Spleen (tissue), 11 donors: Measurements from ENCODE around the gene TRPT1. TPM values are rescaled to one million over a fixed set of nuclear protein-coding genes. Genes with fewer than 3 reads are reported as not detected.

Source experiments
- DNase-seq: peaks from one replicate; pipeline ENCODE4 v3.0.0-alpha.2; 2020
- H3K27ac ChIP-seq, 8 donors: fragments of 200-600 bp; sonication (generic) in 7 of 8; 1 replicate in 4 of 8; 2 replicates in 4 of 8; pipeline versions ENCODE4 v1.5.0 to v1.8.0; 2016 to 2021; ENCODE audit warnings: inconsistent platforms in 4 of 8, mild to moderate bottlenecking in 4 of 8, moderate library complexity in 1 of 8
- H3K27me3 ChIP-seq, 7 donors: fragments of 200-600 bp; sonication (generic) in 6 of 7; replicated peaks in 1 of 7; 1 replicate in 4 of 7; 2 replicates in 3 of 7; pipeline versions ENCODE4 v1.5.0 to v1.8.0; 2016 to 2021; ENCODE audit warnings: inconsistent platforms in 3 of 7, mild to moderate bottlenecking in 1 of 7
- H3K36me3 ChIP-seq, 6 donors: fragments of 200-600 bp; sonication (generic) in 5 of 6; 1 replicate in 4 of 6; 2 replicates in 2 of 6; pipeline versions ENCODE4 v1.5.0 to v1.8.0; 2016 to 2021; ENCODE audit warnings: inconsistent platforms in 2 of 6
- H3K4me1 ChIP-seq, 6 donors: fragments of 200-600 bp; sonication (generic) in 5 of 6; 1 replicate in 3 of 6; 2 replicates in 3 of 6; pipeline versions ENCODE4 v1.5.0 to v1.8.0; 2016 to 2021; ENCODE audit warnings: inconsistent platforms in 3 of 6
- H3K4me3 ChIP-seq, 8 donors: fragments of 200-600 bp; sonication (generic) in 7 of 8; 1 replicate in 4 of 8; 2 replicates in 4 of 8; pipeline versions ENCODE4 v1.5.0 to v1.8.0; 2016 to 2021; ENCODE audit warnings: inconsistent platforms in 4 of 8, mild to moderate bottlenecking in 4 of 8, moderate library complexity in 2 of 8
- H3K9me3 ChIP-seq, 8 donors: fragments of 200-600 bp; sonication (generic) in 7 of 8; 1 replicate in 4 of 8; 2 replicates in 4 of 8; pipeline versions ENCODE4 v1.5.0 to v1.8.0; 2016 to 2021; ENCODE audit warnings: inconsistent platforms in 4 of 8
- POLR2A ChIP-seq, 3 donors: fragments of 450-650 bp; IDR thresholded peaks; one replicate each; pipeline ENCODE4 v1.5.1; 2017; ENCODE audit warnings: antibody characterized with exemption in 3 of 3, mild to moderate bottlenecking in 1 of 3
- POLR2AphosphoS5 ChIP-seq, 3 donors: sonication (generic); formaldehyde crosslinking; IDR thresholded peaks; one replicate each; pipeline ENCODE4 v1.5.1; 2017; ENCODE audit warnings: antibody characterized with exemption in 3 of 3
- WGBS, 5 donors: extraction: QIAGEN DNeasy Blood & Tissue Kit in 3 of 5; methylation state at CpG; one replicate each; pipeline versions ENCODE4 v1.1.5 to v1.1.7; 2013 to 2018; 5-methylcytosine and 5-hydroxymethylcytosine counted together
- intact Hi-C: fragments of 100-400 bp; cut with DNase I; formaldehyde crosslinking; loops from one replicate; pipeline ENCODE4 v1.15.0; 2023; ENCODE audit warnings: low total_unique reads
- polyA plus RNA-seq, 3 donors: library from polyadenylated mRNA; stranded (reverse); fragments of 200-250 nt; gene quantifications; one replicate each; pipeline ENCODE4 v1.2.1, GENCODE V29; 2013
- total RNA-seq, 7 donors: library from RNA; depleted of rRNA in 3 of 7; stranded (reverse); fragments of >200 nt in 3 of 7; fragmentation: NEBNext Ultra II Directional in 4 of 7; extraction: Animal tissue kit (Norgen Biotek cat#: 25700) in 4 of 7; gene quantifications; one replicate each; pipeline versions ENCODE4 v1.1.0 to v1.2.1, GENCODE V29; 2016 to 2021
- TF ChIP-seq, protein P1 (sequence below), 11 experiments: fragments of 200-600 bp in 7 of 11; fragments of 450-650 bp in 4 of 11; sonication (generic) in 4 of 11; IDR thresholded peaks in 8 of 11; conservative IDR thresholded peaks in 3 of 11; 1 replicate in 7 of 11; 2 replicates in 4 of 11; pipeline versions ENCODE4 v1.4.0 to v1.8.0; 2016 to 2021; ENCODE audit warnings: antibody characterized with exemption in 11 of 11, inconsistent platforms in 4 of 11, mild to moderate bottlenecking in 1 of 11
- donor health status: healthy with polysubstance abuse.
- donor health status: DM: no; HTN: no; CAD: no; lungs with moderate emphysema.
- donor health status: DM: no; HTN: no; CAD: no.
- donor health status: Bipolar disorder and iron deficiency.
- donor health status: healthy.
- donor health status: DM: no; HTN: no; CAD: no.
- donor health status: DM: yes; HTN: yes; CAD: no.

TRPT1 gene
- total and polyA plus RNA-seq, 10 donors, result 34.2 to 74.0 (median 46.4) TPM

DNA sequence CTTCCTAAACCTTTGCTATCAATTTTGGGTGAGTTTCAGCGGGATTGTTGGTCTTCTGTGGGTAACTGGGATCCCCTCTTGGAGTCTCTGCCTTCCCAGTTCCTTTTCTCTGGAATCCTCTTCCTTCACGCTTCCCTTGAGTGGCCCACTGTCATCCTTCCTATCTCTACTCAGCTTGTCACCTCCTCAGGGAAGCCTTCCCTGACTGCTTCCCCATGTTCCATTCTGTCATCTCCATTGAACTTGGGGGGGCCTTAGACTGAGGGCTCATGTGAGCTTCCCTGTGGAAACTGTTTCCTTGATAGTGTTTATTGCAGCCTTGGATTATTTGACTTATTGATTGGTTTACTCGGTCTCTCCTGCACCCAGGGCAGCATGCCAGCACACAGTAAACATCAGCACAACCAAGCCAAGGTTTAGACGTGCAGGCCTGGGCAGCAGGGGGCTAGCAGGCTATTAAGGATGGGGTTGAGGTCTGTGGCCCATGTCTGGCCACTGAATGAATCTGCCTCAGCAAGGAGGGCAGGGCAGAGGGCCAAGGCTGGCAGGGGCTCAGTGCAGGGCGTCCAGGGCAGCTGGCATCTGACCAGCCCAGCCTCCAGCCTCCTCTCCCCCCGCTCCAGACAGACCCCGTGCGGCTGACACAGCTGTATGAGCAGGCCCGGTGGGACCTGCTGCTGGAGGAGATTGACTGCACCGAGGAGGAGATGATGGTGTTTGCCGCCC is 7.2 kb downstream of the TRPT1 start:
- WGBS, 5 donors, result 86 to 95% (median 92%) methylated on average over 5 to 11 of the region's 11 CpGs

DNA sequence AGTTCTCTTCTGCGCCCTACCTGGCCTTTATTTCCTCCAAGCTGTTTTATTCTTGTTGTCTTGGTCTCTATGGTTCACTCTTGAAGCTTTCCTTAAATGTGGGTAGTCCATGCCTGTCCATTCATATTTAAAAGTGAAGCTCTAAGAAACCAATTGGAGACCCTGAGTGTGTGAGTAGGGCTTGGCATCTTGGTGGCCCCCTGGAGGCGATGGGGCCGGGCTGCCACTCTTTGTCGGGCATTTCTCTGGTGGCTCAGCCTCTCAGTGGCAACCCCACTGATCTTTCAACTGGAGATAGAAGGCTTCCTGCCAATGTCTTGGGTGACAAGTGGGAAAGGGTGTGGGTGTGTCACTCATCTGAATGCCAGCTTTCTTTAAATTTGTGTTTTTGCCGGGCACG is 9.1 kb downstream of the TRPT1 start:
- no peaks in the 10 kb centered on the region for H3K27me3 ChIP-seq
- H3K4me3 ChIP-seq, result no peak overlapping the region
- TF ChIP-seq, protein P1, sequence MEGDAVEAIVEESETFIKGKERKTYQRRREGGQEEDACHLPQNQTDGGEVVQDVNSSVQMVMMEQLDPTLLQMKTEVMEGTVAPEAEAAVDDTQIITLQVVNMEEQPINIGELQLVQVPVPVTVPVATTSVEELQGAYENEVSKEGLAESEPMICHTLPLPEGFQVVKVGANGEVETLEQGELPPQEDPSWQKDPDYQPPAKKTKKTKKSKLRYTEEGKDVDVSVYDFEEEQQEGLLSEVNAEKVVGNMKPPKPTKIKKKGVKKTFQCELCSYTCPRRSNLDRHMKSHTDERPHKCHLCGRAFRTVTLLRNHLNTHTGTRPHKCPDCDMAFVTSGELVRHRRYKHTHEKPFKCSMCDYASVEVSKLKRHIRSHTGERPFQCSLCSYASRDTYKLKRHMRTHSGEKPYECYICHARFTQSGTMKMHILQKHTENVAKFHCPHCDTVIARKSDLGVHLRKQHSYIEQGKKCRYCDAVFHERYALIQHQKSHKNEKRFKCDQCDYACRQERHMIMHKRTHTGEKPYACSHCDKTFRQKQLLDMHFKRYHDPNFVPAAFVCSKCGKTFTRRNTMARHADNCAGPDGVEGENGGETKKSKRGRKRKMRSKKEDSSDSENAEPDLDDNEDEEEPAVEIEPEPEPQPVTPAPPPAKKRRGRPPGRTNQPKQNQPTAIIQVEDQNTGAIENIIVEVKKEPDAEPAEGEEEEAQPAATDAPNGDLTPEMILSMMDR (IDR thresholded peaks at IDR 0.05 in 8 of 11, conservative IDR thresholded peaks at IDR 0.05 in 3 of 11), result no peak
- no peak for TF ChIP-seq POLR2AphosphoS5 (IDR thresholded peaks at IDR 0.05)
- TF ChIP-seq POLR2A (IDR thresholded peaks at IDR 0.05), result no peak
- peaks cover 0 to 63% (median 13%) of the 10 kb centered on the region in 6 donors for H3K4me1 ChIP-seq
- 75 to 87% (median 83%) methylated on average over 6 of the region's 6 CpGs for WGBS, 5 donors
- intact Hi-C loops, result no loop called here
- peaks cover 0 to 100% (median 68%) of the 10 kb centered on the region in 6 donors for H3K36me3 ChIP-seq
- H3K9me3 ChIP-seq, result no peaks in the 10 kb centered on the region
- DNase-seq, result no peak
- H3K27ac ChIP-seq, result no peak overlapping the region

More for the DNA sequence above, 7.2 kb downstream of the TRPT1 start:
- intact Hi-C loops, result no loop called here
- no peaks in the 10 kb centered on the region for H3K27me3 ChIP-seq
- peak overlapping the region in 2 of 8 donors; percentile 25 to 35 for H3K27ac ChIP-seq
- H3K9me3 ChIP-seq, result no peaks in the 10 kb centered on the region
- no peak for DNase-seq
- TF ChIP-seq POLR2A (IDR thresholded peaks at IDR 0.05) (no peak), POLR2AphosphoS5 (IDR thresholded peaks at IDR 0.05) (peak; percentile 9 to 75 (median 38))
- H3K4me1 ChIP-seq, result peaks cover 0 to 67% (median 16%) of the 10 kb centered on the region in 6 donors
- H3K4me3 ChIP-seq, result no peak overlapping the region
- H3K36me3 ChIP-seq, result peaks cover 0 to 100% (median 72%) of the 10 kb centered on the region in 6 donors

DNA sequence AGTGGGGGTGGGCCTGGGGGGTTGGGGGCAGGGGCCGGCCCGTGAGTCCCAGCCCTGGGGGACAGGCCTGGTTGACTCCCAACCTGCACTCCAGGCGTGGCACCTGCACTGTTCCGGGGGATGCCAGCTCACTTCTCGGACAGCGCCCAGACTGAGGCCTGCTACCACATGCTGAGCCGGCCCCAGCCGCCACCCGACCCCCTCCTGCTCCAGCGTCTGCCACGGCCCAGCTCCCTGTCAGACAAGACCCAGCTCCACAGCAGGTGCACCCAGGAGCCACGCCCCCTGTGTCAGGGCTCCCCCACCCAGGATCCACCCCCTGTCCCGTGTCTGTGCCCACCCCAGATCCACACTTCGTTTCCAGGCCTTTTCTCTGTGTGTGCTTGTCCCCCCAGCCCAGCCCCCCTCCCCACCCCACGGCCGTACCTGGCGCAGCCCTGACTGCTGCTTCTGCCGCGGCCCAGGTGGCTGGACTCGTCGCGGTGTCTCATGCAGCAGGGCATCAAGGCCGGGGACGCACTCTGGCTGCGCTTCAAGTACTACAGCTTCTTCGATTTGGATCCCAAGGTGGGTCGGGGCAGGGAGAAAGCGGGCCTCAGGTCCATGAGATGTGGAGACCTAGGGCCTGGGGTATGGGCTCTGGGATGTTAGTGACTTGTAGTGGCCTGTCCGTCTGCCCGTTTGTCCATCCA is 14.7 kb downstream of the TRPT1 start:
- intact Hi-C loops, result no loop called here
- no peak for DNase-seq
- H3K4me1 ChIP-seq, result peaks cover 12 to 95% (median 41%) of the 10 kb centered on the region in 6 donors

DNA sequence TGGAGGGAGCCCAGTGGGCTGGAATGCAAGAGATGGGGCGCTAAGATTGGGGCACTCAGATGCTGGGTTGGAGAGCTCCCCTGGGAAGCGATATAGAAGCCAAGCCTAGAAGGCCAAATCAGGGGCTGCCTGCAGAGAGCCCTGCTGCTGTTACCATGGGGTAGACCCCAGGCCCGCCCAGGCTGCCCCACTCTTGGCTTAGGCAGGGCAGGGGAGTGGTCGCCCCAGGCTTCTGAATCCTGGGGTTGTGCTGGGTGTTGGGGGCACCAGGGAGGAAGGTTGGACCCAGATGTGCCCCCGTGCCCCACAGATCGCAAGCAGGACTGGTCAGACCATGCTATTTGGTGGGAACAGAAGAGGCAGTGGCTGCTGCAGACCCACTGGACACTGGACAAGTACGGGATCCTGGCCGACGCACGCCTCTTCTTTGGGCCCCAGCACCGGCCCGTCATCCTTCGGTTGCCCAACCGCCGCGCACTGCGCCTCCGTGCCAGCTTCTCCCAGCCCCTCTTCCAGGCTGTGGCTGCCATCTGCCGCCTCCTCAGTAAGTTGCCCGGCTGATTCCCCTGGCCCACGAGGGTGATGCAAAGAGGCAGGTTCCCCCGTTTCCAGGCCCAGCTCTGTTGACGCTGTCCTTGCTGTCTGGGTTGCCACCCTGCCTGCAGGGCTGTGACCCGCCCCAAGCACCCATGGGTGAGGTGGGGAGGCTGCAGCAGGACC is 15.5 kb downstream of the TRPT1 start:
- TF ChIP-seq POLR2A (IDR thresholded peaks at IDR 0.05) (no peak), POLR2AphosphoS5 (IDR thresholded peaks at IDR 0.05) (peak in 2 of 3 donors; percentile 5 to 48)
- TF ChIP-seq, protein P1 (IDR thresholded peaks at IDR 0.05 in 8 of 11, conservative IDR thresholded peaks at IDR 0.05 in 3 of 11), result no peak
- Histone ChIP-seq H3K27me3 (no peaks in the 10 kb centered on the region), H3K9me3 (no peaks in the 10 kb centered on the region), H3K4me1 (peaks cover 20 to 97% (median 46%) of the 10 kb centered on the region in 6 donors), H3K36me3 (peaks cover 0 to 75% (median 45%) of the 10 kb centered on the region in 6 donors), H3K4me3 (no peak overlapping the region), H3K27ac (peak overlapping the region in 3 of 8 donors; percentile 7 to 99 (median 21))
- 91 to 96% (median 92%) methylated on average over 23 to 24 of the region's 24 CpGs for WGBS, 5 donors
- intact Hi-C loops, result no loop called here
- DNase-seq, result no peak

More for the DNA sequence above, 14.7 kb downstream of the TRPT1 start:
- H3K27me3 ChIP-seq, result no peaks in the 10 kb centered on the region
- H3K4me3 ChIP-seq, result no peak overlapping the region
- H3K27ac ChIP-seq, result peak overlapping the region in 3 of 8 donors; percentile 7 to 33 (median 21)
- TF ChIP-seq POLR2AphosphoS5 (IDR thresholded peaks at IDR 0.05) (peak in 1 of 3 donors; percentile 56), POLR2A (IDR thresholded peaks at IDR 0.05) (no peak)
- TF ChIP-seq, protein P1 (IDR thresholded peaks at IDR 0.05 in 8 of 11, conservative IDR thresholded peaks at IDR 0.05 in 3 of 11), result no peak
- WGBS, 5 donors, result 90 to 95% (median 91%) methylated on average over 29 to 30 of the region's 30 CpGs
- H3K9me3 ChIP-seq, result no peaks in the 10 kb centered on the region
- H3K36me3 ChIP-seq, result peaks cover 0 to 84% (median 49%) of the 10 kb centered on the region in 6 donors
